ENCODE data around the gene STK32B.

GRCh38 chr4:5435201-5435600 lies 383.9 kb downstream of the STK32B start:
- TF ChIP-seq CTCF (conservative IDR thresholded peaks at IDR 0.05; ENCODE audit: low read length) (no peak), EZH2phosphoT487 (IDR thresholded peaks at IDR 0.05; ENCODE audit: borderline replicate concordance, low read depth, low read length) (no peak)
